WTC11 (cell line): ENCODE measurements around the gene BRI3. TPM values are rescaled to one million over a fixed set of nuclear protein-coding genes. Genes with fewer than 3 reads are reported as not detected.

Source experiments
- ATAC-seq: fragments of 200-7000 bp; cut with Tn5 transposase; 2 replicates; pipeline ENCODE4 v1.10.0; 2021; ENCODE audit warnings: mild to moderate bottlenecking, moderate library complexity
- CTCF ChIA-PET: fragments of 300-600 bp; sonication (Branson Sonifier 250); formaldehyde crosslinking; loops from one replicate; lab custom pipeline; 2021; ENCODE audit warnings: antibody characterized with exemption; lab: Charles Lee
- POLR2A ChIA-PET: fragments of 350-600 bp; sonication (Branson Sonifier 250); formaldehyde crosslinking; loops from one replicate; lab custom pipeline; 2021; ENCODE audit warnings: antibody characterized with exemption; lab: Charles Lee
- DNase-seq: peaks from one replicate; pipeline ENCODE4 v3.0.0; 2021; ENCODE audit warnings: low spot score
- H3K27ac Mint-ChIP-seq: 2 replicates; pipeline ENCODE4 v1.8.0; 2021; ENCODE audit warnings: mixed read lengths
- H3K27me3 Mint-ChIP-seq: 2 replicates; pipeline ENCODE4 v1.8.0; 2021; ENCODE audit warnings: low read depth, mild to moderate bottlenecking, moderate library complexity, mixed read lengths
- H3K36me3 Mint-ChIP-seq: 2 replicates; pipeline ENCODE4 v1.8.0; 2021; ENCODE audit warnings: mixed read lengths
- H3K4me1 Mint-ChIP-seq: 2 replicates; pipeline ENCODE4 v1.8.0; 2022; ENCODE audit warnings: mixed read lengths
- H3K4me3 Mint-ChIP-seq: 2 replicates; pipeline ENCODE4 v1.8.0; 2021; ENCODE audit warnings: mild to moderate bottlenecking, moderate library complexity, mixed read lengths
- H3K9me3 Mint-ChIP-seq: 2 replicates; pipeline ENCODE4 v1.8.0; 2021; ENCODE audit warnings: mixed read lengths
- ARID4B ChIP-seq: sonication (generic); formaldehyde crosslinking; IDR thresholded peaks from 2 replicates; pipeline ENCODE4 v1.8.0; 2023; ENCODE audit warnings: missing genetic modification reagents, mild to moderate bottlenecking, borderline replicate concordance
- MAX ChIP-seq: sonication (generic); formaldehyde crosslinking; IDR thresholded peaks from 2 replicates; pipeline ENCODE4 v1.8.0; 2022; ENCODE audit warnings: mild to moderate bottlenecking, missing genetic modification reagents
- MXD4 ChIP-seq: fragments of 250-450 bp; sonication (Bioruptor Pico); IDR thresholded peaks from 2 replicates; pipeline ENCODE4 v1.8.0; 2021; ENCODE audit warnings: mild to moderate bottlenecking, moderate library complexity, borderline replicate concordance
- MYBL2 ChIP-seq: sonication (generic); formaldehyde crosslinking; IDR thresholded peaks from 2 replicates; pipeline ENCODE4 v1.8.1; 2023; ENCODE audit warnings: mild to moderate bottlenecking, moderate library complexity, missing genetic modification reagents
- SMAD4 ChIP-seq: sonication (generic); formaldehyde crosslinking; IDR thresholded peaks from 2 replicates; pipeline ENCODE4 v1.8.0; 2022; ENCODE audit warnings: mild to moderate bottlenecking, missing genetic modification reagents
- SOX15 ChIP-seq: fragments of 250-450 bp; sonication (Bioruptor Pico); IDR thresholded peaks from 2 replicates; pipeline ENCODE4 v1.9.0; 2021; ENCODE audit warnings: mild to moderate bottlenecking
- TEAD1 ChIP-seq: sonication (generic); formaldehyde crosslinking; IDR thresholded peaks from 2 replicates; pipeline ENCODE4 v1.8.0; 2022; ENCODE audit warnings: mild to moderate bottlenecking, missing genetic modification reagents
- ZNF396 ChIP-seq: fragments of 250-450 bp; sonication (Bioruptor Pico); IDR thresholded peaks from 2 replicates; pipeline ENCODE4 v1.8.0; 2021; ENCODE audit warnings: mild to moderate bottlenecking, moderate library complexity, borderline replicate concordance
- ZNF532 ChIP-seq: fragments of 250-450 bp; sonication (Bioruptor Pico); IDR thresholded peaks from 2 replicates; pipeline ENCODE4 v1.9.0; 2021; ENCODE audit warnings: mild to moderate bottlenecking, borderline replicate concordance
- total RNA-seq: library from RNA; stranded (reverse); gene quantifications from 3 replicates; pipeline ENCODE4 v1.2.3, GENCODE V29; 2021

The BRI3 gene
- total RNA-seq, 1 experiment from 2014 or later: 112 TPM

DNA sequence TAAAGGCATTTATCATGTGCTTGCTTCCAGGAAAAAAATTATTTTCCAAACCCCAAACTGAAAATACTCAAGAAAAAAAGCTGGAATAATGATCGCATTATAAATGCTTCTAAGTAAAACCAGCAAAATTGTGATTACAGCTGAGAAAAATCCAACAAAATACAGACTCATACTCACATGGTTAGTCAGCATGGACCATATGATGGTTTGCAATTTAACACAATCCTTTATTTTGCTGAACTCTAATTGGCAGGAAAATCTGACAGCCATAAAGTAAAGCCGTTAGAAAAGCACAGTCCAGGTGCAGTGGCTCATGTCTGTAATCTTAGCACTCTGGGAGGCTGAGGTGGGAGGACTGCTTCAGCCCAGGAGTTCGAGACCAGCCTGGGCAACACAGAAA lies 59.6 kb downstream of the BRI3 start:
- CTCF ChIA-PET: no interaction called here
- H3K4me1 Mint-ChIP-seq: no peaks in the 10 kb centered on the region
- ATAC-seq: no peak

More for the DNA sequence above, 59.6 kb downstream of the BRI3 start:
- TF ChIP-seq SOX15 (CRISPR knock-in tag) (no peak), MAX (CRISPR knock-in tag) (no peak), SMAD4 (no peak), ARID4B (no peak), MYBL2 (CRISPR knock-in tag) (no peak), ZNF532 (CRISPR knock-in tag) (no peak), TEAD1 (no peak), ZNF396 (CRISPR knock-in tag) (no peak), MXD4 (CRISPR knock-in tag) (no peak)
- Mint-ChIP-seq H3K9me3 (peaks cover 8% of the 10 kb centered on the region), H3K27ac (no peak overlapping the region), H3K27me3 (no peaks in the 10 kb centered on the region), H3K36me3 (peaks cover 10% of the 10 kb centered on the region), H3K4me3 (no peak overlapping the region)
- POLR2A ChIA-PET: no interaction called here
- no peak for DNase-seq

Other genes with a start within 250 kb of the BRI3 start
- 23.0 to 25.5 TPM (median 24.3 TPM) in 3 replicates for gene LMTK2, start 174.8 kb upstream of the BRI3 start, total RNA-seq
- 2.7 to 3.3 TPM (median 2.8 TPM) in 3 replicates for gene BHLHA15, start 70.2 kb upstream of the BRI3 start, total RNA-seq
- gene TECPR1, start 29.5 kb upstream of the BRI3 start, total RNA-seq: 17.6 to 21.5 TPM (median 18.4 TPM) in 3 replicates
- 35.5 to 37.5 TPM (median 36.8 TPM) in 3 replicates for gene BAIAP2L1, start 119.4 kb downstream of the BRI3 start, total RNA-seq